Activated T-cell treated with anti-CD3 and anti-CD28 coated beads, Interleukin-2, amount 50 U/mL, for 24 hours (primary cell): ENCODE data around the gene RNF224.
A peak's percentile ranks its signal among the peaks of the same experiment; 100 is the strongest.

Source experiments
- DNase-seq: peaks from one replicate; pipeline ENCODE4 v3.0.0-alpha.2; 2020
- H3K27ac Mint-ChIP-seq: 2 replicates; pipeline ENCODE4 v1.8.0; 2020; ENCODE audit warnings: mild to moderate bottlenecking, mixed read lengths
- H3K27me3 Mint-ChIP-seq: 2 replicates; pipeline ENCODE4 v1.8.0; 2020; ENCODE audit warnings: mixed read lengths
- H3K36me3 Mint-ChIP-seq: 2 replicates; pipeline ENCODE4 v1.8.0; 2020; ENCODE audit warnings: low read depth, mixed read lengths
- H3K4me1 Mint-ChIP-seq: 2 replicates; pipeline ENCODE4 v1.8.0; 2020; ENCODE audit warnings: low read depth, mixed read lengths
- H3K4me3 Mint-ChIP-seq: 2 replicates; pipeline ENCODE4 v1.8.0; 2020; ENCODE audit warnings: mild to moderate bottlenecking, moderate library complexity, mixed read lengths
- H3K9me3 Mint-ChIP-seq: 2 replicates; pipeline ENCODE4 v1.8.0; 2020; ENCODE audit warnings: mixed read lengths

The RNF224 gene

GRCh38 chr9:137188490-137189296 is 38.6 kb upstream of the RNF224 start, which contains the start of the genes ANAPC2 and SSNA1:
ANAPC2 (minus strand) TSS chr9:137188560; CDS start chr9:137188532, 28 bp downstream.
SSNA1 (plus strand) TSS chr9:137188676; CDS start chr9:137188727, 51 bp downstream.
- Mint-ChIP-seq H3K36me3 (peaks cover 68% of the 10 kb centered on the region), H3K27ac (peak within 1 kb of the TSS; percentile 97), H3K27me3 (no peaks in the 10 kb centered on the region), H3K4me3 (peak within 1 kb of the TSS; percentile 96), H3K4me1 (peaks cover 49% of the 10 kb centered on the region), H3K9me3 (no peaks in the 10 kb centered on the region)
- peak; percentile 98 for DNase-seq

DNA sequence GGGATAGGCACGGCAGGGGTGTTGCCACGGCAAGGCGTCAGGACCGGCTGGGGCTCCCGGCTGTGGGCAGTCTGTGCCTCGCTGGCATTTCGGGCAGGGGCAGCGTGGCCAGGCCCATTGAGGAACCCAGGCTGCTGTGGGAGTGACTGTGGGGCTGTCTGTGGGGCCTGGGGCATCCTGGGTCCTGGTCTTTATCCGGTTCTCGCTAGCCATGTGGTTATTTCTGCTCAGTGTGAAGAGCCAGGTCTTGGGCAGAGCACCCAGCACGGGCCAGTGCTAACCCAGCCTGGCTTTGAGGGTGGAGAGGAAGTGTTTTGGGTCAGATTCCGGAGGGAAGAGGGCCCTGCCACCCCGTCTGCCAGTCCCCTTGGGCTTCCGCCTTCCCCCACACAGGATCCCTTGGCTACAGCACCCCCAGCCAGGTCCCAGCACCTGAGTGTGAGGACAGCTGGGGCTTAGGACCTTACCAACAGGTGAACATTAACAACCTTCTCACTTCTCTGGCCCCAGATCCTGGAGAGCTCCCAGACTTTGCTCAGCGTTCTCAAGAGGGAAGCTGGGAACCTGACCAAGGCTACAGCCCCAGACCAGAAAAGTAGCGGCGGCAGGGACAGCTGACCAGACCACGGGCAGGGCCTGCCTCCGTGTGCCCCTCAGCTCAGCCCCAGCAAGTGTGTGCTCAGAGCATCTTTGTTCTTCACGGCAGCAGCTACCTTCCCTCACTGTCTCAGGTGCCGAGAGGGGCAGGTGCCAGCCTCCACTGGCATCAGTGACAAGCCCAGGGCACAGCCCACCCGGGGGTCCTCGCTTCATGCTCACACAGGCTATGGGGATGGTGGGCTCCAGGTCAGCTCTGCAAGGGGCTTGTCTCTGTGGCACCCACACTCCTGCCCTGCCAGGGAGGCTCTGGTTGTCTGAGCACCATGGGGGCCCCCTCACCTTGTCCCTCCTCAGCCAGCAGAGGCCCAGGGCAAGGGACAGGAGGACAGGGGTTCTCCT is 37.7 kb upstream of the RNF224 start:
- H3K27me3 Mint-ChIP-seq = no peaks in the 10 kb centered on the region
- no peak for DNase-seq
- H3K4me3 Mint-ChIP-seq = peak overlapping the region; percentile 96
- H3K4me1 Mint-ChIP-seq = peaks cover 47% of the 10 kb centered on the region
- H3K27ac Mint-ChIP-seq = peak overlapping the region; percentile 97
- peaks cover 59% of the 10 kb centered on the region for H3K36me3 Mint-ChIP-seq
- H3K9me3 Mint-ChIP-seq = no peaks in the 10 kb centered on the region

DNA sequence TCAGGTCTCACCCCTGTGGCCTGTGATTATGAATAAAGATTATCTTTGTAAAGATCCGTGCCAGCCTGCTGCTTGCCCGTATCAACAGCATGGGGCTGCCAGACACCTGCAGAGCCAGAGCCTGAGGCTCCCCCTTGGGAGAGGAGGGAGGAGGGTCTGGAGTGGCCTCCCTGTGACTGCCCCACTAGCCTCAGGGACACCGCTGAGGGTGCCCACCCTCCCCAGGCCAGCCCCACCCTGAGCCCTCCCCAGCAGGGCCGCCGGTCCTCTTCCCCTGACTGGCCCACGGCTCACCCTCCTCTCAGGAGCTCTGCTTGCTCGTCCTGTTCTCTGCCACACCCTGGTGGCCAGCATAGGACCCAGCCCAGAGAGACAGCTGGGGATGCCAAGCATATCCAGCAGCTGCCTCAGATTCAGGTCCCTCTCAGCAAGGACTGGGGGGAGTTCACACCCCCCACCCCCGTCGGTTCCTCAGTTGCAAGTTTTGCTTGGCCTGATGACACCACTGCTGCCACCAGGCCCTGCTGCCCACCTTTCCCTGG is 36.9 kb upstream of the RNF224 start:
- H3K27me3 Mint-ChIP-seq = no peaks in the 10 kb centered on the region
- peak overlapping the region; percentile 96 for H3K4me3 Mint-ChIP-seq
- no peaks in the 10 kb centered on the region for H3K9me3 Mint-ChIP-seq
- H3K4me1 Mint-ChIP-seq = peaks cover 45% of the 10 kb centered on the region
- H3K36me3 Mint-ChIP-seq = peaks cover 55% of the 10 kb centered on the region
- DNase-seq = no peak
- peak overlapping the region; percentile 97 for H3K27ac Mint-ChIP-seq

- Mint-ChIP-seq H3K27ac (peak overlapping the region; percentile 40), H3K4me3 (no peak overlapping the region), H3K27me3 (no peaks in the 10 kb centered on the region), H3K36me3 (peaks cover 47% of the 10 kb centered on the region), H3K4me1 (peaks cover 37% of the 10 kb centered on the region), H3K9me3 (no peaks in the 10 kb centered on the region)
- no peak for DNase-seq
Measured at GRCh38 chr9:137191245-137191644, 36.1 kb upstream of the RNF224 start.

DNA sequence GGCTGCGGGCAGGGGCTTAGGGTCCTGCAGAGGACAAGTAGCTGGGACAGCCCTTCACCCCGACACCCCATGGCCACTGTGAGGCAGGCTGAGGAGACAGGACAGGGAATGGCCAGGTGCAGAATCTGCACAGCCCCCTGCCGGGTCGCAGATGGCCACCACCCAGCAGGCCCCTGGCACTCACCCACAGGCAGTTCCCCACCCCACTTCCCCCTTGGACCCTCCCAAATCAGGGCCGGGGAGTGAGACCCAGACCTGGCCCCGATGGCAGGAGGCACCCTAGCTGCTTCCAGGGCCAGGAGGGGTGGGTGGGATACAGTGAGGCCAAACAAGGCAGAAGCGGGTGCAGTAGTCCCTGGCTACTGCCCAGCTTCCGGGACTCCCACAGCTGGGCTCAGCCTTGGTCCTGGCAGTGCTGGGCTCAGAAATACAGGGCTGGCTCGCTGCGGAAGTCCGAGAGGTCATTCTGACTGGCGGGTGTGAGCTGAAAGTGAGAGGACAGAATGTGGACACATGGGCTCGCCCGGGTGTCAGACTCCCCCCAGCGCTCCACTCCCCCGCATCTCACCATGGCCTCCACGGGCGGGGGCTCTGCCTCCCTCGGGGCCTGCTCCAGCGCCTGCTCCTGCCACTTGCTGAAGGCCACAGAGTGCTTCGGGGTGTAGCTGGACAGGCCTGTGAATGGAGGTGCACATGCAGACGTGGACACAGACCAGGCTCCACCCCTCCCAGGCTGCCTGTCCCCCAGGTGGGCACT is 35.4 kb upstream of the RNF224 start:
- peaks cover 41% of the 10 kb centered on the region for H3K36me3 Mint-ChIP-seq
- H3K4me1 Mint-ChIP-seq = peaks cover 31% of the 10 kb centered on the region

DNA sequence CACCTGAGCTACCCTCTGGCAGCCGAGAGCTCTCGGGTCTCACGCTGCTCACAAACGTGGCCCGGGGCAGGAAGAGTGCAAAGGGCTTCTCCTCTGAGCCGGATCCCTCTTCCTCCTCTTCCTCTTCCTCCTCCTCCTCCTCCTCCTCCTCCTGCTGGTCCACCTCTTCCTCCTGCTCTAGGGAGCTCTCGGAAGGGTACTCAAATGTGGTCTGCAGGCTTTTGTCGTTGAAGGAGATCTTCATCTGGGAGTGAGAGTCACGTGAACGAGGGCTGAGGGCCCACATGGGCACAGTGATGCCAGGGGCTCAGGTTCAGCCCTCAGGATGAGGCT is 34.9 kb upstream of the RNF224 start:
- no peaks in the 10 kb centered on the region for H3K27me3 Mint-ChIP-seq
- H3K4me1 Mint-ChIP-seq = peaks cover 26% of the 10 kb centered on the region
- peaks cover 35% of the 10 kb centered on the region for H3K36me3 Mint-ChIP-seq
- DNase-seq = no peak
- no peaks in the 10 kb centered on the region for H3K9me3 Mint-ChIP-seq
- no peak overlapping the region for H3K27ac Mint-ChIP-seq
- H3K4me3 Mint-ChIP-seq = no peak overlapping the region

More for the DNA sequence above, 35.4 kb upstream of the RNF224 start:
- no peaks in the 10 kb centered on the region for H3K27me3 Mint-ChIP-seq
- DNase-seq = no peak
- H3K27ac Mint-ChIP-seq = peak overlapping the region; percentile 40
- H3K4me3 Mint-ChIP-seq = no peak overlapping the region
- no peaks in the 10 kb centered on the region for H3K9me3 Mint-ChIP-seq

DNA sequence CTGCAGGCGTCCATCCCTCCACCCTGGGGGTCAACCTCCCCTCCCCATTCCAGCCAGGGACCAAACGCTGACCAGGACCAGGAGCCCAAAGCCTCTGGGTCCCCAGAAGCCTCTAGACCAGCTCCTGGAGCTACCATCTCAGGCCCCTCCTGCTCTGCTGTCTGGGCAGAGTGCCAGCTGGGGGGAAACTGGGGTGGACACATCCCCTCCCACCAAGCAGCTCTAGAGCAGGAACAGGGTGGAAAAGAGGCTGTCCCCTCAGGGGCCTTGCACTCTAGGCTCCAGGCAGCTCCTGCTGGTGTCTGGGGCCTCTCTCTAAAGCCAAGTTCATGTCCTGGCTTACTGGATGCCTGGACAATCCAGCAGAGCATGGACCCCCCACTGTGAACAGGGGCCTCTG is 34.4 kb upstream of the RNF224 start:
- Mint-ChIP-seq H3K4me1 (peaks cover 24% of the 10 kb centered on the region), H3K27me3 (no peaks in the 10 kb centered on the region), H3K36me3 (peaks cover 31% of the 10 kb centered on the region), H3K9me3 (no peaks in the 10 kb centered on the region), H3K27ac (no peak overlapping the region), H3K4me3 (no peak overlapping the region)
- no peak for DNase-seq

DNA sequence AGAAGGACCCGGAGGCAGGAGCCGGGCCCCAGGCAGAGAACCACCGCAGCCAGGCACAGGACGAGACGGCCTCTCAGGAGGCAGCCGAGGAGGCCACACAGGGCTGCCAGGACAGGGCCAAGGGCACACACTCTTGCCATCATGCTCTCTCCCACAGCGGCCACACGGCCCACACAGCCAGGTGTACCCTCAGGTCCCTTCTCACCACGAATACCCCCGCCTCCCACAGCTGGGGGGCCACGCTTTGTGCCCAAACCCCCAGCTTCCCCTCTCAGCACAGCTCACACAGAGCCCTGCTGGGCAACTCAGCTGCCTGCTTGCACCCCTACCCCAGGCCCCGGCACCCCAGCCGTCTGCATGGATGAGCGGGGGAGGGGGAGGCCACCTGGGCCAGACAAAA is 33.5 kb upstream of the RNF224 start:
- H3K9me3 Mint-ChIP-seq = no peaks in the 10 kb centered on the region
- H3K27me3 Mint-ChIP-seq = no peaks in the 10 kb centered on the region
- no peak overlapping the region for H3K27ac Mint-ChIP-seq
- no peak for DNase-seq
- peaks cover 26% of the 10 kb centered on the region for H3K36me3 Mint-ChIP-seq
- H3K4me3 Mint-ChIP-seq = no peak overlapping the region
- H3K4me1 Mint-ChIP-seq = peaks cover 28% of the 10 kb centered on the region

DNA sequence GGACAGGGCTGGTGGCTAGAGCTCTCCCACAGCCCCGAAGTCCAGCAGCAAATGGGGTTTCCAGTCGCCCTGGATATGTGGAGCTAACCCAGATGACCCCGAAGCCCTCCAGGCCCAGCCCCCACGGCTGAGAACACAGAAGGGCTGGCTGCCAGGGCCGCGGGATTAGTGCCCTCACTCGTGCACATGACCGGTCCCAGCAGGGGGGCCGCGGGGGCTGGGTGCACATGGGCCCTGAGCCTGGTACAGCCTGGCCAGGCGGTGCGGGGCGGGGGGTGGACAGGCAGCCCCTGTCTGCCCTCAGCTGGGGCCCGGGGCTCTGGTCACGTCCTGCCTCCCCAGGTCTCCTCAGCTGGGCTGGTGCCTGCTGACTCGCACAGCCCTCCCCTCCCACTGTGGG is 32.9 kb upstream of the RNF224 start:
- Mint-ChIP-seq H3K27ac (no peak overlapping the region), H3K9me3 (no peaks in the 10 kb centered on the region), H3K36me3 (peaks cover 21% of the 10 kb centered on the region), H3K27me3 (no peaks in the 10 kb centered on the region), H3K4me3 (no peak overlapping the region), H3K4me1 (peaks cover 26% of the 10 kb centered on the region)
- DNase-seq = no peak

- peaks cover 23% of the 10 kb centered on the region for H3K4me1 Mint-ChIP-seq
- no peak overlapping the region for H3K4me3 Mint-ChIP-seq
- no peaks in the 10 kb centered on the region for H3K9me3 Mint-ChIP-seq
- no peaks in the 10 kb centered on the region for H3K27me3 Mint-ChIP-seq
- DNase-seq = no peak
- no peak overlapping the region for H3K27ac Mint-ChIP-seq
- peaks cover 17% of the 10 kb centered on the region for H3K36me3 Mint-ChIP-seq
Measured at GRCh38 chr9:137194909-137195308, 32.4 kb upstream of the RNF224 start.

DNA sequence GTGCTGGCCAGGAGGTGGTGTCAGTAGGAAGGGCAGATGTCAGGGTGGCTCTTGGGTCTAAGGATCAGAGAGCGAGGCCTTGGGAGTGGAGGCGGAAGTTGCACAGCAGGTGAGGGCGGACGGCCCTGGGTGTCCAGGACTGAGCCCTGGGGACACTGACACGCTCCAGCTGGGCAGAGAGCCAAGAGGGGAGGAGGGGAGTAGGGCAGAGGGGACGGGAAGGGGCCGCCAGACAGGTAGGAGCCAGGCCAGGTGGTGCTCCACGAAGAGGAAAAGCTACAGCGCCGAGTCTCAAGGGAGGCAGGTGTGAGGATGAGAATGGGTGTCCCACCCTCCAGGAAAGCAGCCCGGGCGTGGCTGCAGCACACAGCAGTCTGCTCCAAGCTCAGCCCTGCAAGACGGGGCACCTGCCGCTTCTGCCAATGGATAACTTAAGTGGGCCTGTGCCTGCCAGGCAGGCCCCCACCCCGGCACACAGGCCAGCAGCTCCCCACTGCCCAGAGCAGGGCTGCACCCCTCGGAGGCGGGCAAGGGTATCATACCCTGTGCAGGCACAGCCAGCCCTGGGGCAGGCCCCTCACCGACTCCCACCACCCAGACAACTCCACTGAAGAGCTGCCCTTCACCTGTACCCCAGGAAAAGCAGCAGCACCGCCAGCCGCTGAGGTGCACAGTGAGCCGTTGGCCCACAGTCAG is 31.6 kb upstream of the RNF224 start:
- H3K36me3 Mint-ChIP-seq = peaks cover 11% of the 10 kb centered on the region
- no peak overlapping the region for H3K4me3 Mint-ChIP-seq
- no peaks in the 10 kb centered on the region for H3K27me3 Mint-ChIP-seq
- peaks cover 17% of the 10 kb centered on the region for H3K4me1 Mint-ChIP-seq
- H3K9me3 Mint-ChIP-seq = no peaks in the 10 kb centered on the region
- no peak for DNase-seq
- H3K27ac Mint-ChIP-seq = no peak overlapping the region

- Mint-ChIP-seq H3K27me3 (no peaks in the 10 kb centered on the region), H3K36me3 (peaks cover 8% of the 10 kb centered on the region), H3K4me1 (peaks cover 29% of the 10 kb centered on the region), H3K9me3 (no peaks in the 10 kb centered on the region), H3K4me3 (peak overlapping the region; percentile 33), H3K27ac (no peak overlapping the region)
- DNase-seq = no peak
Measured at GRCh38 chr9:137198051-137198901, 29.0 kb upstream of the RNF224 start.

DNA sequence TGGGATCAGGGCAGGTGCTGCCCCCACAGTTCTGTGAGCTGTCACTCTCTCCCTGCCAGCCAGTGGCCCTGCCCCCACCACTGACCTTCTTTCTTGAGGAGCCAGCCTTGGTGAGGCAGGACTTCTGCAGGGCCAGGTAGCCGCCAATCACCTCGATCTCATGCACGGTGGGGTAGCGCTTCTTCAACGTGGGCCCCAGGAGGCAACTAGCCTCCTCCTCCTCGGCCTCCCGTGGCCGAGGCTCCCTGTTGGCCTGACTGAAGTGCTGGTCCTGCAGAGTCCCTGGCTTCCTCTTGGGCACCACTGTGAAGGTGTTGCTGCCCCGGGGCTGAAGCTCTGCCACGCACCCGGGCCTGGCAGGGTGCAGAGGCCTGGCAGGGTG is 28.4 kb upstream of the RNF224 start:
- Mint-ChIP-seq H3K9me3 (no peaks in the 10 kb centered on the region), H3K4me1 (peaks cover 33% of the 10 kb centered on the region), H3K36me3 (peaks cover 8% of the 10 kb centered on the region), H3K27ac (no peak overlapping the region), H3K27me3 (no peaks in the 10 kb centered on the region), H3K4me3 (peak overlapping the region; percentile 33)
- no peak for DNase-seq
